B cell (primary cell): Measurements from ENCODE around the gene ZSWIM2. TPM values are rescaled to one million over a fixed set of nuclear protein-coding genes. Genes with fewer than 3 reads are reported as not detected.

Source experiments
- ATAC-seq: fragments of 200-7000 bp; cut with Tn5 transposase; one replicate; pipeline ENCODE4 v1.10.0; 2021; ENCODE audit warnings: low read depth, mild to moderate bottlenecking, moderate number of reproducible peaks, moderate library complexity
- CTCF ChIA-PET: fragments of 350-600 bp; sonication (Branson Sonifier 250); formaldehyde crosslinking; loops from one replicate; lab custom pipeline; 2021; ENCODE audit warnings: antibody characterized with exemption, inconsistent platforms; lab: Charles Lee
- POLR2A ChIA-PET: fragments of 350-600 bp; sonication (Branson Sonifier 250); formaldehyde crosslinking; loops from one replicate; lab custom pipeline; 2021; ENCODE audit warnings: antibody characterized with exemption; lab: Charles Lee
- DNase-seq: peaks from one replicate; pipeline ENCODE4 v3.0.0; 2013
- H2AFZ ChIP-seq: 2 replicates; pipeline ENCODE4 v1.6.1; 2012; ENCODE audit warnings: mild to moderate bottlenecking, low read depth, low read length; ENCODE audit not compliant: insufficient read depth, poor library complexity, severe bottlenecking
- H3K27ac ChIP-seq, 2 donors: 1 replicate in 1 of 2; 2 replicates in 1 of 2; pipeline ENCODE4 v1.5.1; 2012 to 2013; ENCODE audit warnings: low read length in 2 of 2, mild to moderate bottlenecking in 2 of 2, moderate library complexity in 1 of 2
- H3K27me3 ChIP-seq, 4 experiments: fragments of 200-600 bp in 1 of 4; sonication (generic) in 1 of 4; replicated peaks in 1 of 4; 1 replicate in 2 of 4; 2 replicates in 2 of 4; pipeline versions ENCODE4 v1.6.1 to v1.7.0; 2013 to 2016; ENCODE audit warnings: low read length in 3 of 4, mild to moderate bottlenecking in 2 of 4, mixed read lengths in 1 of 4, moderate library complexity in 1 of 4; ENCODE audit not compliant: insufficient read depth in 4 of 4, control insufficient read depth in 3 of 4; ENCODE audit errors: control extremely low read depth in 1 of 4
- H3K36me3 ChIP-seq, 2 experiments: replicated peaks in 1 of 2; 1 replicate in 1 of 2; 2 replicates in 1 of 2; pipeline versions ENCODE4 v1.6.1 to v1.7.1; 2013; ENCODE audit warnings: low read length in 1 of 2; ENCODE audit not compliant: insufficient read depth in 2 of 2, control insufficient read depth in 1 of 2; ENCODE audit errors: control extremely low read depth in 1 of 2, extremely low read depth in 1 of 2
- H3K4me1 ChIP-seq, 2 donors: fragments of 200-600 bp in 1 of 2; sonication (generic) in 1 of 2; 1 replicate in 1 of 2; 2 replicates in 1 of 2; pipeline versions ENCODE4 v1.5.1 to v1.6.1; 2013 to 2017; ENCODE audit warnings: low read length in 2 of 2; ENCODE audit not compliant: control insufficient read depth in 2 of 2, insufficient read depth in 2 of 2
- H3K4me2 ChIP-seq: replicated peaks from 2 replicates; pipeline ENCODE3; 2012; ENCODE audit warnings: mild to moderate bottlenecking, low read depth, low read length; ENCODE audit not compliant: poor library complexity, severe bottlenecking
- H3K4me3 ChIP-seq, 5 experiments: fragments of 200-600 bp in 1 of 5; sonication (generic) in 1 of 5; 1 replicate in 3 of 5; 2 replicates in 2 of 5; pipeline versions ENCODE4 v1.5.1 to v1.7.0; 2011 to 2016; ENCODE audit warnings: low read length in 4 of 5, mild to moderate bottlenecking in 4 of 5, low read depth in 2 of 5, control low read depth in 1 of 5, moderate library complexity in 1 of 5; ENCODE audit not compliant: insufficient read depth in 1 of 5; ENCODE audit errors: control extremely low read depth in 1 of 5, extremely low read depth in 1 of 5
- H3K79me2 ChIP-seq: fragments of 200-600 bp; sonication (generic); one replicate; pipeline ENCODE4 v1.6.0; 2016; ENCODE audit warnings: low read length; ENCODE audit not compliant: control insufficient read depth, insufficient read depth
- H3K9ac ChIP-seq: fragments of 200-600 bp; sonication (generic); 2 replicates; pipeline ENCODE4 v1.6.1; 2017; ENCODE audit warnings: mild to moderate bottlenecking, low read length, moderate library complexity
- H3K9me3 ChIP-seq, 3 donors: one replicate each; pipeline versions ENCODE4 v1.6.1 to v1.7.1; 2013; ENCODE audit warnings: low read length in 2 of 3; ENCODE audit not compliant: control insufficient read depth in 2 of 3, insufficient read depth in 1 of 3; ENCODE audit errors: control extremely low read depth in 1 of 3
- H4K20me1 ChIP-seq: 2 replicates; pipeline ENCODE4 v1.6.0; 2012; ENCODE audit warnings: mild to moderate bottlenecking, low read length; ENCODE audit not compliant: insufficient read depth, control insufficient read depth, poor library complexity, severe bottlenecking
- H3K27ac Mint-ChIP-seq: one replicate; pipeline ENCODE4 v1.8.0; 2021; ENCODE audit warnings: mixed read lengths
- H3K27me3 Mint-ChIP-seq: one replicate; pipeline ENCODE4 v1.8.0; 2021; ENCODE audit warnings: mixed read lengths
- H3K4me1 Mint-ChIP-seq: one replicate; pipeline ENCODE4 v1.8.0; 2021; ENCODE audit warnings: mixed read lengths
- H3K4me3 Mint-ChIP-seq: one replicate; pipeline ENCODE4 v1.8.0; 2021; ENCODE audit warnings: mixed read lengths
- H3K9me3 Mint-ChIP-seq: one replicate; pipeline ENCODE4 v1.8.0; 2022; ENCODE audit warnings: mixed read lengths; ENCODE audit not compliant: insufficient read depth
- CTCF ChIP-seq: fragments of 200-600 bp; IDR thresholded peaks from one replicate; pipeline ENCODE4 v1.8.0; 2022; ENCODE audit warnings: antibody characterized with exemption, mild to moderate bottlenecking
- EZH2 ChIP-seq: IDR thresholded peaks from 2 replicates; pipeline ENCODE4 v1.6.1; 2012; ENCODE audit warnings: borderline replicate concordance, low read depth, mild to moderate bottlenecking, moderate library complexity, low read length; ENCODE audit not compliant: insufficient read depth, poor library complexity, severe bottlenecking
- WGBS: methylation state at CpG from one replicate; pipeline ENCODE4 v1.1.5; 2013; ENCODE audit warnings: missing lambda C conversion rate; ENCODE audit not compliant: insufficient coverage; 5-methylcytosine and 5-hydroxymethylcytosine counted together
- intact Hi-C: fragments of 100-400 bp; cut with micrococcal nuclease; formaldehyde crosslinking; loops from one replicate; pipeline ENCODE4 v1.10.0; 2022
- polyA plus RNA-seq: library from polyadenylated mRNA; depleted of rRNA; stranded (reverse); fragments of >200 nt; gene quantifications from 2 replicates; pipeline ENCODE4 v1.2.3, GENCODE V29; 2012
- total RNA-seq, 2 donors: library from RNA; stranded (reverse); fragments of 120-200 nt in 1 of 2; gene quantifications; 1 replicate in 1 of 2; 2 replicates in 1 of 2; pipeline versions ENCODE4 v1.2.3 to v1.2.4, GENCODE V29; 2013 to 2022

ZSWIM2 gene
- total and polyA plus RNA-seq, 2 donors (not counting 1 experiment from before 2014, with no cell fraction given), result not detected

GRCh38 chr2:186892821-186893220 is 43.9 kb upstream of the ZSWIM2 start:
- H3K27ac Mint-ChIP-seq, result no peak overlapping the region
- CTCF ChIA-PET, result no interaction called here
- WGBS, result 86% methylated on average over 2 of the region's 2 CpGs

GRCh38 chr2:186891185-186891621 is 42.2 kb upstream of the ZSWIM2 start:
- no peaks in the 10 kb centered on the region for H3K79me2 ChIP-seq
- H3K27ac Mint-ChIP-seq, result no peak overlapping the region
- WGBS, result no CpG with 5 or more reads among the region's 1 CpG
- POLR2A ChIA-PET, result no interaction called here
- ATAC-seq (no peak), DNase-seq (no peak)
- CTCF ChIA-PET, result no interaction called here
- intact Hi-C loops, result no loop called here
- H3K27me3 Mint-ChIP-seq, result no peaks in the 10 kb centered on the region
- no peaks in the 10 kb centered on the region for H3K9me3 ChIP-seq
- no peaks in the 10 kb centered on the region for H3K9me3 Mint-ChIP-seq
- no peaks in the 10 kb centered on the region for H3K36me3 ChIP-seq
- no peak overlapping the region for H3K4me3 Mint-ChIP-seq
- H3K27ac ChIP-seq, result no peak overlapping the region
- no peaks in the 10 kb centered on the region for H3K27me3 ChIP-seq
- H3K4me1 ChIP-seq, result no peaks in the 10 kb centered on the region
- H3K4me2 ChIP-seq, result no peak overlapping the region
- no peaks in the 10 kb centered on the region for H4K20me1 ChIP-seq
- H3K4me3 ChIP-seq, result no peak overlapping the region
- no peak overlapping the region for H2AFZ ChIP-seq
- no peaks in the 10 kb centered on the region for H3K4me1 Mint-ChIP-seq
- no peak overlapping the region for H3K9ac ChIP-seq
- TF ChIP-seq EZH2 (no peak), CTCF (no peak)

More at GRCh38 chr2:186892821-186893220, 43.9 kb upstream of the ZSWIM2 start:
- POLR2A ChIA-PET, result no interaction called here
- Mint-ChIP-seq H3K4me1 (no peaks in the 10 kb centered on the region), H3K27me3 (no peaks in the 10 kb centered on the region), H3K9me3 (no peaks in the 10 kb centered on the region), H3K4me3 (no peak overlapping the region)
- DNase-seq (no peak), ATAC-seq (no peak)
- intact Hi-C loops, result no loop called here
- H2AFZ ChIP-seq, result no peak overlapping the region
- no peak overlapping the region for H3K4me2 ChIP-seq
- no peaks in the 10 kb centered on the region for H3K4me1 ChIP-seq
- no peaks in the 10 kb centered on the region for H3K79me2 ChIP-seq
- no peaks in the 10 kb centered on the region for H3K9me3 ChIP-seq
- H3K27ac ChIP-seq, result no peak overlapping the region
- no peaks in the 10 kb centered on the region for H4K20me1 ChIP-seq
- TF ChIP-seq EZH2 (no peak), CTCF (no peak)
- H3K27me3 ChIP-seq, result no peaks in the 10 kb centered on the region
- no peak overlapping the region for H3K4me3 ChIP-seq
- no peak overlapping the region for H3K9ac ChIP-seq
- no peaks in the 10 kb centered on the region for H3K36me3 ChIP-seq
